ENCODE data around the gene CD300LG.

Gene CD300LG

GRCh38 chr17:43857141-43857540, 10.2 kb downstream of the CD300LG start:
- DNase-seq (ENCODE audit: low read depth) = no peak
- no peak for TF ChIP-seq CTCF (conservative IDR thresholded peaks at IDR 0.05; ENCODE audit: control insufficient read depth, insufficient read depth, low read depth, low read length)
- no peak overlapping the region for H3K4me3 ChIP-seq (ENCODE audit: control insufficient read depth, low read depth, low read length)

GRCh38 chr17:43857957-43858600, 11.1 kb downstream of the CD300LG start:
- no peak overlapping the region for H3K4me3 ChIP-seq (ENCODE audit: control insufficient read depth, low read depth, low read length)
- DNase-seq (ENCODE audit: low read depth) = no peak
- TF ChIP-seq CTCF (conservative IDR thresholded peaks at IDR 0.05; ENCODE audit: control insufficient read depth, insufficient read depth, low read depth, low read length) = no peak

GRCh38 chr17:43860077-43860725, 13.2 kb downstream of the CD300LG start:
- no peak for DNase-seq (ENCODE audit: low read depth)
- H3K4me3 ChIP-seq (ENCODE audit: control insufficient read depth, low read depth, low read length) = no peak overlapping the region
- no peak for TF ChIP-seq CTCF (conservative IDR thresholded peaks at IDR 0.05; ENCODE audit: control insufficient read depth, insufficient read depth, low read depth, low read length)

- no peak for TF ChIP-seq CTCF (conservative IDR thresholded peaks at IDR 0.05; ENCODE audit: control insufficient read depth, insufficient read depth, low read depth, low read length)
- no peak for DNase-seq (ENCODE audit: low read depth)
- H3K4me3 ChIP-seq (ENCODE audit: control insufficient read depth, low read depth, low read length) = no peak overlapping the region
These were observed 14.1 kb downstream of the CD300LG start for GRCh38 chr17:43860927-43861622.

GRCh38 chr17:43861960-43862359, 15.0 kb downstream of the CD300LG start:
- H3K4me3 ChIP-seq (ENCODE audit: control insufficient read depth, low read depth, low read length) = no peak overlapping the region
- TF ChIP-seq CTCF (conservative IDR thresholded peaks at IDR 0.05; ENCODE audit: control insufficient read depth, insufficient read depth, low read depth, low read length) = no peak
- DNase-seq (ENCODE audit: low read depth) = no peak

GRCh38 chr17:43864161-43864984, 17.4 kb downstream of the CD300LG start:
- TF ChIP-seq CTCF (conservative IDR thresholded peaks at IDR 0.05; ENCODE audit: control insufficient read depth, insufficient read depth, low read depth, low read length) = no peak
- no peak for DNase-seq (ENCODE audit: low read depth)
- H3K4me3 ChIP-seq (ENCODE audit: control insufficient read depth, low read depth, low read length) = no peak overlapping the region

Data from fibroblast of mammary gland (primary cell).